SH-SY5Y (cell line): ENCODE measurements around the gene TTC39A.

Experiments used
- GATA2 ChIP-seq: IDR thresholded peaks from 2 replicates; pipeline ENCODE4 v1.6.1; 2011; ENCODE audit warnings: mild to moderate bottlenecking, low read depth, low read length
- GATA3 ChIP-seq: IDR thresholded peaks from 2 replicates; pipeline ENCODE4 v1.6.1; 2011; ENCODE audit warnings: low read depth, mild to moderate bottlenecking, low read length, moderate library complexity

The TTC39A gene

GRCh38 chr1:51313268-51313852, 17.0 kb downstream of the TTC39A start:
- TF ChIP-seq GATA3 (no peak), GATA2 (no peak)

DNA sequence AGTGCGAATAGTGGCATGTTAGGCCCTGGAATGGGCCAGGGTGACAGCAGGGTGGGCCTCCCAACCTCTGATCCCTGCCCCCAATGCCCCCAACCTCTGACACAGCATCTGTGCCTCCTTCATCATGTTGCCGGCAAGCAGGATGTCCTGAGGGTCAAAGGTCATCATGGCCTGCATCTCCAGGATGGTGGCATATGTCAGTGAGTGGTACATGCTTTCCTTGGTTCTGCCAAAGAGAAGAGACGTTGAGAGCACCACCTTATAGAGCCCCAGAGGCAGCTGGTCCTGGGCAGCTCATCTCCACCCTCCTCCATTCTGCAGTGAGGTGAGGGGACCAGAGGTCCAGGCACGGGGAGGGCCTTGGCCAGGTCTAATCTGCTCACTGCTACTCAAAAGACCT, 17.6 kb downstream of the TTC39A start:
- no peak for TF ChIP-seq GATA3

GRCh38 chr1:51311826-51312225, 18.5 kb downstream of the TTC39A start:
- TF ChIP-seq GATA2: no peak
- no peak for TF ChIP-seq GATA3

- TF ChIP-seq GATA3 (no peak), GATA2 (no peak)
These were observed 19.3 kb downstream of the TTC39A start for GRCh38 chr1:51310871-51311613.

GRCh38 chr1:51309291-51309690, 21.1 kb downstream of the TTC39A start:
- TF ChIP-seq GATA3 (no peak), GATA2 (no peak)

- TF ChIP-seq GATA2: no peak
These were observed 21.7 kb downstream of the TTC39A start for GRCh38 chr1:51308636-51309035.

DNA sequence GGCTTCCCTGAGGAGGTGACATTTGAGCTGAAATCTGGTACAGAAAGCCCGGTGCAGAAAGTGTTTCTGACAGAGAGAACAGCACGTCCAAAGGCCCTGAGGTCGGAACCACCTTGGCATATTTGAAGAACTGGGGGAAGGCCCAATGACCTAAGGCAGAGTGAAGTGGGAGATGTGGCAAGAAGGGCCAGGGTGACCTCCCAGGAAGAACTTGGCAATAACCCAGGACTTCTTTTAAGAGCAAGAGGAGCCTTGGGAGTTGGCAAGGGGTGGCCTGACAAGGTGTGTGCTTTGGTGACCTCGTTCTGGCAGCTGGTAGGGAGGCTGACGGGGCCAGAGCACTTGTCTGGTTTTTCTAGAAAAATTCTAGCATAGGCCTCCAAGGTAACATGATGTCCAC, 23.4 kb downstream of the TTC39A start:
- no peak for TF ChIP-seq GATA2
- no peak for TF ChIP-seq GATA3

DNA sequence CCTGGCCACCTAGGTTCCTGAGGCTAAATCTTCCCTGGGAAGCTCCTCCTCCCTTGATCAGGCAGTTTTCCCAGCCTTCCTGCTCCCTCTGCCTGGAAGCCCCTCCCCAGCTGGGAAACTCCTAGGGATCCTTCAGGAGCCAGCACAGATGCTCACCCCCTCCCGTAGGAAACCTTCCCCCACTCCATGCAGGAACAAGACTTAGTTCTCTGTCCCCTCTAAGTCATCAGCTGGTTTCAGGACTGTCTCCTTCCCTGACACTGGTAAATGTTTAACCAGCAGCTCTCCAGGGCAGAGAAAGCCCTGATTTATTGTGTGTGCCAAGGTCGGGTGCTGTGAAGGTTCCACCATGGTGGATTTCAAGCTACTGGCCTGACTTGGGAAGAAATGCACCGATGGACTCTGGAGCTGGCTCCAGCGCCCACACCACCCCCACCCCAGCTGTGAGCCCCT, 25.0 kb downstream of the TTC39A start:
- TF ChIP-seq GATA3 (no peak), GATA2 (no peak)

DNA sequence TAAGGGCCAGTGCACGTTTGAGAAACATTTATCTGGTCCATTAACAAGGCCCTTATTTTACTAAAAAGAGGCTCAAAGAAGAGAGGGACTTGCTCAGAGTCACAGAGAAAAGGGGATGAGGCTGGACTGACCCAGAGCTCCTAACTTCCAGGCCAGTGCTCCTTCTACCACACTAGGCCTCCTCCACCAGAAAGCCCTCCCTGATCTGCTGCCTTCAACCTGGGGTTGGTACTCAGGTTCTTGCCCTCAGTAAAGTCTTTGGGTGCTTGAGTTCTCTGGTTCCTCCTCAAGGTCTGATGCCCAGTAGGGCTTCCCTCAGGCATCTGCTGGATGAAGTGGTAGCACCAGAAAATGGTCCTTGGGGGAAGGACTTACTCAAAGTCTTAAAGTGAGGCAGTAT, 26.0 kb downstream of the TTC39A start:
- no peak for TF ChIP-seq GATA2
- TF ChIP-seq GATA3: no peak

- TF ChIP-seq GATA3 (no peak), GATA2 (no peak)
These were observed 26.6 kb downstream of the TTC39A start for GRCh38 chr1:51303751-51304251.

- no peak for TF ChIP-seq GATA2
- no peak for TF ChIP-seq GATA3
These were observed 27.0 kb downstream of the TTC39A start for GRCh38 chr1:51303315-51303714.

DNA sequence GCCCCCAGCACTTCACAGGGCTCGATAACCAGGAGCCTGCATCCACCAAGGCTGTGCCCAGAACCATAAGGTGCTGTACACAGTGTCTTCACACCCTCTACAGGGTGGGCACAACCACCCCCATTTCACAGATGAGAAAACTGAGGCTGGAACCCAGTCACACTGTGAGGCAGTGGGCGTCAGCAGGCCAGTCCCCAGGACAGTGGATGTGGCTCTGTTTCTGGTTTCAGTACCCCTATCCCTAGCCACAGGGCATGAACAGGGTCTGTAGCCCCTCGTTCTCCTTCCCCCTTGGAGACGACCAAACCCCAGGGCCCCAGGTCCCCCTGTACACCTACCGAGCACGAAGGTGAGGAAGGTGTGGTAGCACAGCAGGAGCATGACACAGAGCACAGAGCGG, 27.6 kb downstream of the TTC39A start:
- TF ChIP-seq GATA2: no peak
- TF ChIP-seq GATA3: no peak

GRCh38 chr1:51302270-51302669, 28.1 kb downstream of the TTC39A start:
- TF ChIP-seq GATA3 (no peak), GATA2 (no peak)

DNA sequence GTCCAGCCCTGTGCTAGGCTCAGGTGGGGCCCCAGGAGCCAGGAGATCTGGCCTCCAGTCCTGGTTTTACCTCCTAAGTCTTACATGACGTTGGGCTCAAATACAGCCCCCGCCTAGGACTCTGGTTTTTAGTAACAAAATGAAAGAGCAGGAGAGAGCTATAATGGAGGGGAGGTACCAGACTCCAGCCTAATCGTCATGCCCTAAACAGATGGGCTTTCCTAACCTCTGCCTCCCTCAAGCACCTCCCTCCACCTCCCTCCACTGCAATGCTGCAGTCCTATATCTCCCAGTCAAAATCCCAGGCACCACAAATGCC, 28.6 kb downstream of the TTC39A start:
- no peak for TF ChIP-seq GATA2
- no peak for TF ChIP-seq GATA3

GRCh38 chr1:51301152-51301843, 29.1 kb downstream of the TTC39A start:
- TF ChIP-seq GATA3 (no peak), GATA2 (no peak)
